Measurements from ENCODE around the gene UPF1. TPM values are rescaled to one million over a fixed set of nuclear protein-coding genes. Genes with fewer than 3 reads are reported as not detected.
"Not testable (repeated sequence)": the region's sequence is repeated elsewhere in the genome, so short reads cannot be mapped to it uniquely, and the experiment has no call there.

The UPF1 gene
- total RNA-seq, 2 experiments from 2014 or later: 74.4 to 74.6 TPM

GRCh38 chr19:18905513-18906236 lies 73.9 kb downstream of the UPF1 start:
- DNase-seq: no peak
- H3K27ac Mint-ChIP-seq: no peak overlapping the region
- H3K4me1 Mint-ChIP-seq: no peaks in the 10 kb centered on the region
- H3K4me3 Mint-ChIP-seq: no peak overlapping the region
- H3K27me3 Mint-ChIP-seq: no peaks in the 10 kb centered on the region
- ChIA-PET CTCF (no interaction called here), POLR2A (interaction anchor here (0.9 kb wide), 1 partner anchor 12 kb away, joined by 4 read pairs; no protein-coding TSS in a partner anchor)
- no peaks in the 10 kb centered on the region for H3K9me3 Mint-ChIP-seq
- H3K36me3 Mint-ChIP-seq (ENCODE audit: low read depth): peaks cover 13% of the 10 kb centered on the region

DNA sequence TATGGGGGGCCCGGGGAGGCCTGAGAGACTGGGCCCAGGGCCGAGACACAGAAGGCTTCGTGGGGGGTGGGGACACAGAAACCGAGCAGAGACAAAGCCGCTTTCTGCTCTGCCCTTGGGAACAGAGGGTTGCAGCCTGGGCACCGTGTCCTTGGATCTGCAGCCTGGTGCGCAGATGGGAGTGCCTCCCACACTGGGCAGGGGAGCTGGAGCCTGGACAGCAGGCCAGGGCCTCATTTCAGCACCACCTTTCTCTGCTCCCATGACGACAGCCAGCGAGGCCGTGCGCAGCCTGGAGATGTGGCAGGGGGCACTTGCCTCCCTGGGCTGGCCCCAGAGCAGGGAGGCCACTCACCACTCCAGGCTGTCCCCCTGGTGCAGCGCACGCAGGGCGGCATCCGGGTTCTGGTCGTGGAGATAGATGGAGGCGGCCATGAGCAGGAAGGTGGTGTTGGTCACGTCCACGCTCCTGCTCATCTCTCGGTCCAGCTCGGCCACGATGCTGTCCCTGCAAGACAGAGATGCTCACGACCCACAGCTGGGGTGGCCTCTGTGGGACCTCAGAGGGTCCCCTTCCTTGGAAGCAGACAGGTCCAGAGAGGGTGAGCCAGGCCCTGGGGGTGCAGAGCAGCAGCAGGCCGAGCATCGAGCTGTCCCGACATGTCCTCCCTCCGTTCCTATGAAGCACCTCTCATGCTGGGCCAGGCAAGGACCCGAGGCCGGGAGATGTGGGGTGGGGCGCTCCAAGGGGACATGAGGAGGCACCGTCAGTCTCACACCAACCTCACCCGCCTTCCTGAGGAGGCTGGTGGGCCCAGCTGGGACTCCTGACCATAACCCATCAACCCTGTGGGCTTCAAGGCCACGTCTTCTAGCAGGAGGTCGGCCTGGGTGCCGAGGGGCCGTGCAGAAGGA lies 75.1 kb downstream of the UPF1 start:
- POLR2A ChIA-PET: interaction anchor here (0.9 kb wide), 1 partner anchor 11 kb away, joined by 4 read pairs; no protein-coding TSS in a partner anchor
- H3K27me3 Mint-ChIP-seq: no peaks in the 10 kb centered on the region
- peaks cover 13% of the 10 kb centered on the region for H3K36me3 Mint-ChIP-seq (ENCODE audit: low read depth)

GRCh38 chr19:18908917-18909619 lies 77.3 kb downstream of the UPF1 start:
- Mint-ChIP-seq H3K4me3 (no peak overlapping the region), H3K4me1 (no peaks in the 10 kb centered on the region), H3K27ac (no peak overlapping the region), H3K9me3 (no peaks in the 10 kb centered on the region), H3K27me3 (no peaks in the 10 kb centered on the region), H3K36me3 (ENCODE audit: low read depth) (peaks cover 24% of the 10 kb centered on the region)
- DNase-seq: no peak
- POLR2A ChIA-PET: interaction anchor here (1.2 to 1.3 kb wide), 2 partner anchors 8 to 10 kb away, joined by 3 to 7 read pairs; partner anchors contain the start of genes COPE and DDX49
- CTCF ChIA-PET: interaction anchor here (1.3 kb wide), 1 partner anchor 62 kb away, joined by 3 read pairs; no protein-coding TSS in a partner anchor

More for the DNA sequence above, 75.1 kb downstream of the UPF1 start:
- Mint-ChIP-seq H3K4me3 (no peak overlapping the region), H3K9me3 (no peaks in the 10 kb centered on the region), H3K27ac (no peak overlapping the region), H3K4me1 (no peaks in the 10 kb centered on the region)
- no peak for DNase-seq
- CTCF ChIA-PET: no interaction called here

GRCh38 chr19:18910010-18910409 lies 78.3 kb downstream of the UPF1 start:
- H3K4me1 Mint-ChIP-seq: peaks cover under 1% of the 10 kb centered on the region
- no peak overlapping the region for H3K4me3 Mint-ChIP-seq
- no peaks in the 10 kb centered on the region for H3K9me3 Mint-ChIP-seq
- no peak overlapping the region for H3K27ac Mint-ChIP-seq
- ChIA-PET POLR2A (interaction anchor here (1.3 kb wide), 1 partner anchor 9 kb away, joined by 7 read pairs; the partner anchor contains the start of genes COPE and DDX49), CTCF (no interaction called here)
- H3K36me3 Mint-ChIP-seq (ENCODE audit: low read depth): peaks cover 25% of the 10 kb centered on the region
- no peak for DNase-seq
- no peaks in the 10 kb centered on the region for H3K27me3 Mint-ChIP-seq

DNA sequence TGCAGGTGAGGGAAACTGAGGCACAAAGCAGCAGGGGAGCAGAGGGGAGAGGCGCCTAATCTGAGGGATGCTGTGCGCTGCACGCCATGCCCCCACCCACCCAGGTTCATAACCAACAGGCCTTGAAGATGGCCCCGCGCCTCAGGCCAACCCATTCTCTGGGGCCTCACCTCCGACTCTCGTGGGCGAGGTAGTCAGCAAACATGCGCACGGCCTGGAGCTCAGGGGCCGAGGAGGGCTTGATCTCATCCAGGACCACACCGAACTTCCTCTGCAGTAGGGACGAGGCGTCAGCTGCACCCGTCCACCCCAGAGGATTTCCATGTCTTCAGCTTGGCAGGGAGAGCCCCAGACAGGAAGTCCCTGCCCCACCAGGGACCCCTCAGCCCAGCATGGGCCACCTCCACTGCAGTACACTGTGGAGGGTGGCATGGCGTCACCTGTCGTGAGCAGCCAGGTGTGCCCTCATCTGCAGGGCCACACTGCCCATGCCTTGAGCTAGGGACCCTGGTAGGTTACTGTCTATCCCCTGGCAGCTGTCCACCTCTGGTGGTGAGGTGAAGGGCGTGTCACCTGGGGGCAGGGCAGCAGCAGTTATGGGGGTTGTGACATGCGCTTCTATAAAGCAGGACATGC lies 79.2 kb downstream of the UPF1 start:
- ChIA-PET POLR2A (interaction anchor here (1.0 kb wide), 1 partner anchor 8 kb away, joined by 3 read pairs; the partner anchor contains the start of genes COPE and DDX49), CTCF (no interaction called here)
- Mint-ChIP-seq H3K4me3 (no peak overlapping the region), H3K4me1 (peaks cover 7% of the 10 kb centered on the region), H3K27me3 (no peaks in the 10 kb centered on the region), H3K36me3 (ENCODE audit: low read depth) (peaks cover 29% of the 10 kb centered on the region), H3K9me3 (no peaks in the 10 kb centered on the region), H3K27ac (no peak overlapping the region)
- no peak for DNase-seq

DNA sequence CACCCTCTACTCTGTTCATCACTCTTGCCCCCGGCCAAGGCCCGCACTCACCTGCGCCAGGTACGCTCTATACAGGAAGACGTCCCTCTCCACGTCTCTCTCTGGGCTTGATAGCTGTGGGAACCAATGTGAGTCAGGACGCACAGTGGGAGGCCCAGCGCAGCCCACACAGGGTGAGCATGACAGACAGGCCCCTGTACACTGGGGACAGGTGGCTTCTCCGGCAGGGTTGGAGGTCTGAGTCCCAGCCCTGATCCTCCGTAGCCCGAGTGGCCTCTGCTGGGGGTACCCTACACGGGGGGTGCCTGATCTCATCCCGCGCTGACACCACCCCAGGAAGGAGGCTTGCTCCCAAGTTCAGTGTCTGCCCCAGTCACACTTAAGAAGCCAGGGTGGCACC lies 81.2 kb downstream of the UPF1 start:
- H3K4me1 Mint-ChIP-seq: peaks cover 19% of the 10 kb centered on the region
- POLR2A ChIA-PET: interaction anchor here (1.0 kb wide), 1 partner anchor 22 kb away, joined by 3 read pairs; no protein-coding TSS in a partner anchor
- no peak overlapping the region for H3K27ac Mint-ChIP-seq
- no peak overlapping the region for H3K4me3 Mint-ChIP-seq
- no peaks in the 10 kb centered on the region for H3K27me3 Mint-ChIP-seq
- H3K36me3 Mint-ChIP-seq (ENCODE audit: low read depth): peaks cover 29% of the 10 kb centered on the region
- CTCF ChIA-PET: interaction anchor here (0.7 kb wide), 1 partner anchor 63 kb away, joined by 3 read pairs; no protein-coding TSS in a partner anchor
- no peak for DNase-seq
- no peaks in the 10 kb centered on the region for H3K9me3 Mint-ChIP-seq

GRCh38 chr19:18913466-18913865 lies 81.7 kb downstream of the UPF1 start:
- Mint-ChIP-seq H3K27ac (no peak overlapping the region), H3K36me3 (ENCODE audit: low read depth) (peaks cover 30% of the 10 kb centered on the region), H3K27me3 (no peaks in the 10 kb centered on the region), H3K4me1 (peaks cover 24% of the 10 kb centered on the region), H3K9me3 (no peaks in the 10 kb centered on the region), H3K4me3 (no peak overlapping the region)
- no peak for DNase-seq
- ChIA-PET CTCF (no interaction called here), POLR2A (interaction anchor here (1.0 kb wide), 1 partner anchor 22 kb away, joined by 3 read pairs; no protein-coding TSS in a partner anchor)

DNA sequence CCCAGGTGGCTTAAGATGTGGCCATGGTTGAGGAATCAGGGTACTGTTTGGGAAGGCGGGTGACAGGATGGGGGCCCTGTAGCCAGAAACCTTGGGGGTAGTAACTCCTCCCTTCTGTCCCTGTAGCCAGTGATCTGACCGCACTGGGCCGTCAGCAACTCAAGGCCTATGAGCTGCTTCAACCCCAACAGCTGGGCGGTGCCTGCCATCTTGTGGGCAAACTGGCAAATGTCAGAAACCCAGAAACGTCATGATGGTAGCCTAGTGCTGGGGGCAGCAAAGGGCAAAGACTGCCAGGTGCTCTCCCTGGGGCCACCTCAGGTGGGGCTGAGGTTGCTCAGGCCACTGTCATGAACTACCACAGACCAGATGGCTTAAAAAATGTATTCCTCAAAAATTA lies 83.9 kb downstream of the UPF1 start:
- Mint-ChIP-seq H3K9me3 (no peaks in the 10 kb centered on the region), H3K4me3 (no peak overlapping the region), H3K27me3 (no peaks in the 10 kb centered on the region), H3K4me1 (peaks cover 41% of the 10 kb centered on the region), H3K36me3 (ENCODE audit: low read depth) (peaks cover 30% of the 10 kb centered on the region), H3K27ac (no peak overlapping the region)
- POLR2A ChIA-PET: no interaction called here
- CTCF ChIA-PET: interaction anchor here (1.0 kb wide), 1 partner anchor 465 kb away, joined by 3 read pairs; no protein-coding TSS in a partner anchor
- peak; percentile 53 for DNase-seq

DNA sequence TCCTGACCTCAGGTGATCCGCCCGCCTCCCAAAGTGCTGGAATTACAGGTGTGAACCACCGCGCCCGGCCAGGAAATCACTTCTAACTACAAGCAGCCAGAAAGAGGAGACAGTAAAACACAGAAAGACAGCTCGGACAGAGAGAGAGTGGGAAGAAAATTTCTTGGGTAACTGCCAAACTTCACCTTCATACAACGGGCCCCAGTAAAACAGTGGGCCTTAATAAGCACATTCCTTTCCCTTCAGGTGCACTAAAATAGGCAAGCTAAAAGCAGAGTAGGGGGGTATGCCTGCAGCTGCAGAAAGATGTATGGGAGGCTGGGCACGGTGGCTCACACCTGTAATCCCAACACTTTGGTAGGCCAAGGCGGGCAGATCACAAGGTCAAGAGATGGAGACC lies 85.8 kb downstream of the UPF1 start:
- H3K36me3 Mint-ChIP-seq (ENCODE audit: low read depth): peaks cover 34% of the 10 kb centered on the region
- CTCF ChIA-PET, DNase-seq, H3K27me3 Mint-ChIP-seq, H3K9me3 Mint-ChIP-seq: not testable (repeated sequence)
- H3K4me1 Mint-ChIP-seq: peaks cover 46% of the 10 kb centered on the region
- peak overlapping the region; percentile 44 for H3K27ac Mint-ChIP-seq
- POLR2A ChIA-PET: interaction anchor here (0.9 to 2.9 kb wide), 3 partner anchors 9 to 12 kb away, joined by 3 to 32 read pairs (median 4); no protein-coding TSS in a partner anchor
- H3K4me3 Mint-ChIP-seq: peak overlapping the region; percentile 70

Other genes with a start within 250 kb of the UPF1 start
- gene REX1BD, start 243.2 kb upstream of the UPF1 start, total RNA-seq: 10 to 100 TPM; 81.2 to 83.3 TPM
- gene CRLF1, start 225.2 kb upstream of the UPF1 start, total RNA-seq: not detected
- gene TMEM59L, start 219.1 kb upstream of the UPF1 start, total RNA-seq: under 1 TPM in 1 of 2 experiments, not detected in 1; 0.13 TPM
- gene KLHL26, start 194.9 kb upstream of the UPF1 start, total RNA-seq: 10 to 100 TPM; 10.8 to 11.0 TPM
- 1 to 10 TPM; 5.3 TPM for gene CRTC1, start 148.3 kb upstream of the UPF1 start, total RNA-seq
- not detected for gene COMP, start 40.7 kb upstream of the UPF1 start, total RNA-seq
- gene CERS1, start 64.2 kb downstream of the UPF1 start, total RNA-seq: not detected
- gene COPE, start 87.4 kb downstream of the UPF1 start, total RNA-seq: 100 to 1,000 TPM; 274 to 278 TPM
- 10 to 100 TPM; 34.0 to 36.2 TPM for gene DDX49, start 87.8 kb downstream of the UPF1 start, total RNA-seq
- not detected for gene HOMER3, start 109.3 kb downstream of the UPF1 start, total RNA-seq
- gene SUGP2, start 201.6 kb downstream of the UPF1 start, total RNA-seq: 100 to 1,000 TPM; 125 to 128 TPM
- 10 to 100 TPM; 19.7 to 22.5 TPM for gene ARMC6, start 201.6 kb downstream of the UPF1 start, total RNA-seq
- 10 to 100 TPM; 17.6 to 21.0 TPM for gene SLC25A42, start 232.0 kb downstream of the UPF1 start, total RNA-seq